GM21786 (cell line): Measurements from ENCODE around the gene ACSS2.

ENCODE experiments used
- ATAC-seq: cut with Tn5 transposase; IDR thresholded peaks from one replicate; pipeline ENCODE4 v1.9.1; 2021; ENCODE audit not compliant: unreplicated experiment

The ACSS2 gene

DNA sequence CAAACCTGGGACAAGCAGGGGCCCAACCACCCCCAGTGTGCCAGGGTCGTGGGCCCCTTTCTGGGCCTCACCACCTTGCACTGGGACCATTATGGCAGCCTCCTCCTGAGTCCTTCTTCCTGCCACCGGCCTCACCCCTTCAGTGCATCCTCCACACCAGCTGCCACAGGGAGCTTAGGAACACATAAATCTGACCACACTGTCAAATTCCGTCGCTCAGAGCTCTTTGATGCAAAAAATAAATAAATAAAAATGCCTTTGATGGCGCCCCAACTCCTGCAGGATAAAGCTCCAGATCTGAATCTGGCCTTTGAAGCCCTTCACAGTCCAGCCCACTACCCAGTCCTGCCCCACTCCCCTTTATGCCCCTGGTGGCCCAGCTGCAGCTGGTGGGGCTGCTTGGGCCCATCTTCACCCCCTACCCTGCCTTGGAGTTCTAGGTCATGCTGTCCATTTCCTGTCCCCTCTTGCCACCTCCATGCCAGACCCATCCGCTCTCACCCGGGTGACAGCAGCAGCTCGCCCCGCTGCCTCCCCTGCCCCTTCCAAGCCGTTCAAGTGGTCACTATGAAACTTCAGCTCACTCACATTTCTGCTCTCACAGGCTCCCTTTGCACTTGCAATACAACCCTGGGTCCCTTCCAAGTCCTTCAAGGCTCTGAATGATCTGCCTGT is 95.3 kb downstream of the ACSS2 start:
- ATAC-seq, result no peak

DNA sequence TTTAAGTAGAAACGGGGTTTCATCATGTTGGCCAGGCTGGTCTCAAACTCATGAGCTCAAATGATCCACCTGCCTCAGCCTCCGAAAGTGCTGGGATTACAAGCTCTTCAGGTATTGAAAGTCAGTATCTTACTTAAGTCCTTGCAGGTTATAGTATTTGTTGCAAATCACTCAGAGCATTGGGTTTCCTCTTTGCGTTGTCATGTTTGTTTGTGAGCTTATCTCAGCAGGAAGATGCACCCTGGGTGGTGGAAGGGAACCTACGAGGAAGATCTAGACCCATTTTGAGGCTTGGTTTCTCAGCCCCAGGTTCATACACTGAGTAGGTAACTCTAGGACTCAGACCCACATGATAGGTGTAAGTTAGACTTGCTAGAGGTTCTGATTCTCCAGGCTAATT is 97.8 kb downstream of the ACSS2 start:
- ATAC-seq, result no peak

DNA sequence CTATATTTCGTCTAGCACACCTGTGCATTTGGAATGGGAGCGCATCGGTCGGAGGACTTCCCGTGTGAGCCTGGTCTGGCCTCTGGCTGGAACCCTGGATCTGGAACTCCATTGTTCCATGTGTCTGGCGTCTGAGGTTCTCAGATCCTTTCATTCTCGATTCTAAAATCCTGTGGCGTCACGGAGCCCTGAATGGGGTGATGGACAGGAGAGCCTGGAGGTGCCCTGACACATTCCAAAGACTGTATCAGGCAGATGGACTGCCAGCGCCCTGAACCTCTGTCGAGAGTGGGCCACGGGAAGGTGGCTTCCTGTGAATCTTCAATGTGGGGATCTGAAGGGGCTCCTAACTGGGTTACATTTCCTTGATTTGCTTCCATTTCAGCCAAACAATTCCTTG is 99.9 kb downstream of the ACSS2 start:
- ATAC-seq, result no peak
